Measurements from ENCODE around the gene SEC23B. TPM values are rescaled to one million over a fixed set of nuclear protein-coding genes. Genes with fewer than 3 reads are reported as not detected.
"Not testable (repeated sequence)": the region's sequence is repeated elsewhere in the genome, so short reads cannot be mapped to it uniquely, and the experiment has no call there.

Gene SEC23B
- total RNA-seq, 1 donor from 2014 or later = 123 TPM

- DNase-seq (ENCODE audit: low read depth) = not testable (repeated sequence)
Measured at GRCh38 chr20:18526761-18527160, 19.0 kb downstream of the SEC23B start.

DNA sequence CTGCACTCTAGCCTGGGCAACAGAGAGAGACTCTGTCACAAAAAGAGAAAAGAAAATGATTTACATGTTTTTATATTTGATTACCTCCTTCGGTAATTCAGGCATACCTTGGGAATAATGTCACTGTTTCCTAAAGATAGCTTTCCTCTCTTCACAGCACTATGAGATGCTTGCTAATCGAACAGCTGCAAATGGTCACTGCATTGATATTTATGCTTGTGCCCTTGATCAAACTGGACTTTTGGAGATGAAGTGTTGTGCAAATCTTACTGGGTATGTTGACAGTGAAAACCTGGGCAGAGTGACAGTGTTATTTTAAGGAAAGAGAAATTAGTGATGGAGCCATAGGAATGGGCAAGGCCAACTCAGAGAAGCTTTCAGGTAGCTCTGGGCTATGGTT lies 19.6 kb downstream of the SEC23B start:
- no peak for DNase-seq (ENCODE audit: low read depth)

DNA sequence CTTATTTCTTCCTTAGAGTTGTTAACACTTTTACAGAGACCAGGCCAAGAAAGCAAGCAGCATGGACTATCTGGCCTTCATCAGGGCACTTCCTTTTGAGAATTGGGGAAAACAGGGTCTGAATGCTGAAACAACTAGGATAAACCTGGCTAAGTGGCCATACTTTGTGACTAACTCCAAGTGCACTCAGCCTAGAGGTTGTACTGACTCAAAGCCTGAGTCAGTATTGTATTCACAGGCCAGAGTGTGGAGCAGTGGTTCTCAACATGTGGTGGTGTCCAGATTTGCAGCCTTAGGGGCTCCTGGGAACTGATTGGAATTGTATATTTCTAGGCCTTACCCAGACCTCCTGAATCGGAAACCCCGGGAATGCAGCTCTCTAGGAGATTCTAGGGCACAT lies 20.1 kb downstream of the SEC23B start:
- peak; percentile 63 for DNase-seq (ENCODE audit: low read depth)

GRCh38 chr20:18529041-18529440 lies 21.3 kb downstream of the SEC23B start:
- no peak for DNase-seq (ENCODE audit: low read depth)

GRCh38 chr20:18532626-18533025 lies 24.9 kb downstream of the SEC23B start:
- no peak for DNase-seq (ENCODE audit: low read depth)

DNA sequence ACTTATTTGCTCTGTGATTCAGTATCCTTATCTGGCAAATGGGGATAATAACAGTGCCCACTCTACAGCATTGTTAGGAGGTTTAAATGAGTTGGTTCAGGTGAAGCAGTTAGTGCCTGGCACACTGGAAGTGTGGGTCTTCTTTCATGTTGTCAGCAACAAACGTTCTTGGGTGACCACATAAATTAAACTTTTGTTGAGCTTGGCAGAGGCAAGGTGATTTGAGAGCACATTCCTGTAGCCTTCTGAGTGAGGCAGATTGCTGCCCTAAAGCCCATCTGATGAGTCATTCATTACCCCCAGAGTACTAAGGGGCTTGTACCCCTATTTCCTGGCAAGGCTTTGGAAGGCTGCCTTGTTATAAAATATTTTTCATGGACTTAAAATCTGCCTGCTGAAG lies 25.8 kb downstream of the SEC23B start:
- DNase-seq (ENCODE audit: low read depth) = peak; percentile 79

DNA sequence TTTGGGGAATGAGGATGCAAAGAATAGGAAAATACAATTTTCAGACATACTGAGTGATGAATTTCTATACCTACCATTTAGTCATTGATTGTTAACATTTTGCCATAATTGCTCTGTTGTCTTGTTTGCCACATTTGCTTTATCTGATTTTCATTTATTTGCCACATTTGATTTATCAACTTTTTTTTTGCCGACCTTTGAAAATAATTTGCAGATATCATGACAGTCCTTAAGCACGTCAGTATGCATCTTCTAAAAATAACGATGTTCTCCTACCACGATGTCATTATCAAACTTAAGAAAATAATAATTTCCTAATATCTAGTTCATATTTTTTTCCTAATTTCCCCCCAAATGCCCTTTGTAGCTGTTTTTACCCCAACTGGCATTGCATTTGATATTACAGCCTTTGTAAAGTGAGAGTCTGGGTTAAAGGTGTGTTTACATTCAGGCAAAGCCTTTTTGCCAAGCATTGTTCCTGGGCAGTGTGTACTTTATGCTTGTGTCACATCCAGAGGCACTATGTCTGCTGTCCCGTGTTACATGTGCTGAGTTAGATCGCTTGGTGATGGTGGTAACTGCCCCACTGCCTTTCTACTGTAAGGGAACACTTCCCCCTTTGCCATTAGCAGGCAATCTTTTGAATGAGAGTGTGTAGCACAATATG lies 26.4 kb downstream of the SEC23B start:
- DNase-seq (ENCODE audit: low read depth) = no peak

- DNase-seq (ENCODE audit: low read depth) = peak; percentile 72
Measured at GRCh38 chr20:18537651-18538050, 29.9 kb downstream of the SEC23B start.

- peak; percentile 96 for DNase-seq (ENCODE audit: low read depth)
Measured at GRCh38 chr20:18541741-18542140, 34.0 kb downstream of the SEC23B start.

DNA sequence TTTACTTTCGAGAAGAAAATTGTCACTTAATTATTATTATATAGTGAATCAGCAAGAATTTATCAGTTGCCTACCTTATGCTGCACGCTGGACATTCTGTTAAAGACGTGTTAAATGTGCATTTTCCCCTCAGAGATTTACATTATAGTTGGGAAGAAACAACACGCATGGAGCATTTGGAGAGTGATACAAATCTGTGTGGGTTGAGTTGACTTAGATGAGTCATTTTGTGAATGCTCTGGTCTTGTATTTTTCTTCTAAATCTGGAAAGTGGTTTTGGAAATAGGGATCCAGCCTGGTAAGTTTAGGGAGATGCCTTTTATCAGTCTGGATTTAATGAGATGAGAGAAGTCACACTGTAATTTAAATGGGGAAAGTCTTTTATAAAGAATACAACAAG lies 35.5 kb downstream of the SEC23B start:
- DNase-seq (ENCODE audit: low read depth) = no peak

DNA sequence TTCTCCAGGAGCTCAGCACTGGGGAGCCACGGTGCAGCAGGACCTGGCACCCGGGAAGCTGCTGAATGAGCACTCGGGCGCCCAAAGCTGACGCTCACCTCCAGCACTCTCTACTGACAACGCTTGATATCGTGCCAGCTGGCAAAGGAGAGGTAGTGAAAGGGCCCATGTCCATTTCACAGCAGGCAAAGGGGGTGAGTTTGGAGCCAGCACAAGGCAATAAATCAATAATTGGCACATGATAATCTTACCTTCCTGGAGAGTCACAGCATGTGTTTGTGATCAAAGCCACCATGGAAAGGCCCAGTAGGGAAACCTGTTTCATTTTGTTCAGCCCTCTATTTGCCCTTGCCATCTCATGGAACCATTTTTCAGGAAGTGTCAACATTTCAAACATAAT lies 36.2 kb downstream of the SEC23B start:
- no peak for DNase-seq (ENCODE audit: low read depth)

- peak; percentile 31 for DNase-seq (ENCODE audit: low read depth)
Measured at GRCh38 chr20:18545566-18545965, 37.8 kb downstream of the SEC23B start.

- no peak for DNase-seq (ENCODE audit: low read depth)
Measured at GRCh38 chr20:18548465-18548864, 40.7 kb downstream of the SEC23B start.

GRCh38 chr20:18553746-18554145 lies 46.0 kb downstream of the SEC23B start:
- no peak for DNase-seq (ENCODE audit: low read depth)

DNA sequence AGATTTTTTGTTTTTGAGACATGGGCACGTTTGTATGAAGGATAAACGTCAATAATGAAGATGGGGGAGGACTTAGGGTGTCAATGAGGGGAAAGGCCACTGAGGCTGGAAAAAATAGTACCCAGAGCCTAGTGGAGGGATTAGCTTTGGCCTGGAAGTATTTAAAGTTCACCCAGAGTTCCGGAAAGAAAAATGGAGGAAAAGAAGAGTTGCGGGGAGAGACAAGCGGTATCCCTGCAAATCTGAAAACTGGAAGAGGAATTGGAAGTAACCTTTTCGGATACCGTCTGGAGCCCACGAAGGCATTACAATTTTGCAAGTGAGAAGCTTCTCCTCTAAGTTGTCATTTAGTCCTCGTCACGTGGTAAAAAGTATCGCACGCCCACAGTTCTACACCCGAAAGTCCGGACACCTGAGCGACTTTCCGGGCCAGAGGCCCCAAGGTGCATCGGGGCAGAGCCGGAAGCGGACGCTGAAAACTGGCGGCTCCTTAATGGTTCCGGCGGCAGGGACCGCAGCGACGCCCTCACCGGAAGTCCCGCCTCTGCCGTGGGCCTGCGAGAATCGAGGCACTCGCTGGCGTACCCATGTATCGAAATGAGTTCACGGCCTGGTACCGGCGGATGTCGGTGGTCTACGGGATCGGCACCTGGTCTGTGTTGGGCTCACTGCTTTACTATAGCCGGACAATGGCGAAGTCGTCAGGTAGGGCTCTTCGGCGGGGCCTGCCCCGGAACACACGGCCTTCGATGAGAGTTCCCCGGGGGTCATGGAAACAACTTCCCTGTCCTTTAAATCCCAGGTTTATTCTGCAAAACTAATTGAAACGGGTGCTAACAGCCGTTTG lies 59.4 kb downstream of the SEC23B start, which contains the start of gene SMIM26:
TSS of gene SMIM26 (plus strand) at position 541 of the 847 bp plus-strand sequence. CDS start at position 588, 47 bp downstream.
- DNase-seq (ENCODE audit: low read depth) = peak; percentile 86

GRCh38 chr20:18567739-18568091 lies 60.0 kb downstream of the SEC23B start:
- DNase-seq (ENCODE audit: low read depth) = no peak

DNA sequence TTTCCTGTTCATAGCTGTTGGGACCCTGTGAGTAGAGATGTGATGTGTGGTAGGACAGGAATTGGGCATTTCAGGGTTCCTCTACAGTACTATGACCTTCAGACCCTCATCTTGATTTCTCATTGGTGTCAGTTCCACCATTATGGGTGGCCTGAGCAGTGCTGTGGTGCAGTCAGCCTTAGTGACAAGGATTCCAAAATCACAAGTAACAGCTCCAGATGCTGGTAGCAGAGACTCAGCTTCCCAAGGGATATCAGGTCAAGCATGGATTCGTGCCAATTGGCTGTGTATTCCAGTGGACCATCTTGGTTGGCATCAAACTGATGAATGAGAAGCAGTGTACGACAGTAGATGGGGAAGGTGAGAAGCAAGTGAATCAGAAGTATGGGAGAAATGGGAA lies 63.3 kb downstream of the SEC23B start:
- no peak for DNase-seq (ENCODE audit: low read depth)

DNA sequence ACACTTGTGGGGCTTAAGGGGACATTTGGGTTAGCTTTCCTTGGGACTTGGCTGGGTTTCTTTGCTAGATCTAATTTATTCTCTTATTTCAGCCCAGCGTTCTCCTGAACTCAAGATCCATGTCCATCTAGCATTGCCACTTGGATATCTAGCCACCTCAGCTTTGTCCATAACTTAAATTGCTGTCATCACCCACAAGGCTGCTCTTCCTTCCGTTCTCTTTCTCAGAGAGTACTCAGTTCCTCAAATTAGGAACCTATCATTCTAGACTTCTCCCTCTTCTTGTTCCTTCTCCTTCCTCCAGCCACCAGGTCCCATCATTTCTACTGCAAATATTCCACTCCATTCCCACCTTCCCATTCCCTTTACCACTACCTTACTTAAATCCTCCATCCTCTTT lies 63.8 kb downstream of the SEC23B start:
- no peak for DNase-seq (ENCODE audit: low read depth)

- DNase-seq (ENCODE audit: low read depth) = no peak
Measured at GRCh38 chr20:18577942-18578341, 70.2 kb downstream of the SEC23B start.

GRCh38 chr20:18578581-18578980 lies 70.8 kb downstream of the SEC23B start:
- DNase-seq (ENCODE audit: low read depth) = no peak

GRCh38 chr20:18580012-18580411 lies 72.3 kb downstream of the SEC23B start:
- DNase-seq (ENCODE audit: low read depth) = no peak

DNA sequence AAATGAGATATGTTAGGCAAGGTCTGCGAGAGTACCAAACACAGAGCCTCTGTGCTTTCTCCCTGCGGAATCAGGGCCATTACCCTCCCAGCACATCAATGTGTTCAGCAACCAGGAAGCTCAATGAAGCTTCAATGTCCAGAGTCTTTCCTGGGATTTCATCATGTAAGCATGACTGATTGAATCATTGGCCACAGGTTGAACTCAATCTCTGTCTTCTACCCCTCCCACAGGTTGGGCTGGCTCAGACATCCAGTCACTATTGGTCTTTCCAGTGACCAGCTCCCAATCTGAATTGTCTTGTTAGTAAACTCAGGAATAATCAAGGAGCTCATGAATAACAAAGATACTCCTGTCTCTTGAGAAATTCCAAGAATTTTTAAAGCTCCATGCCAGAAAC lies 77.4 kb downstream of the SEC23B start:
- peak; percentile 95 for DNase-seq (ENCODE audit: low read depth)
